Right renal pelvis (tissue), 4 donors: ENCODE measurements around the gene ZP4. TPM values are rescaled to one million over a fixed set of nuclear protein-coding genes. Genes with fewer than 3 reads are reported as not detected.

Source experiments
- DNase-seq, 4 donors: peaks; one replicate each; pipeline ENCODE4 v3.0.0-alpha.2; 2013; ENCODE audit warnings: low read depth in 4 of 4, low spot score in 3 of 4, missing footprints in 1 of 4
- polyA plus RNA-seq, 4 donors: library from polyadenylated mRNA; unstranded; fragments of 120-200 nt; gene quantifications; one replicate each; pipeline ENCODE4 v1.2.1, GENCODE V29; 2013; ENCODE audit not compliant: insufficient read length in 4 of 4

ZP4 gene
- polyA plus RNA-seq, 4 donors = not detected

- no peak for DNase-seq
Measured at GRCh38 chr1:237832858-237833257, 57.9 kb downstream of the ZP4 start.
